Measurements from ENCODE around the gene TTLL7.
A peak's percentile ranks its signal among the peaks of the same experiment; 100 is the strongest.

Gene TTLL7

GRCh38 chr1:83846138-83846537 lies 152.8 kb downstream of the TTLL7 start:
- DNase-seq (ENCODE audit: low read depth), result no peak
- H3K4me3 ChIP-seq (ENCODE audit: control insufficient read depth, low read depth, low read length), result no peak overlapping the region
- TF ChIP-seq CTCF (conservative IDR thresholded peaks at IDR 0.05; ENCODE audit: control insufficient read depth, insufficient read depth, low read depth, low read length), result no peak

- no peak overlapping the region for H3K4me3 ChIP-seq (ENCODE audit: control insufficient read depth, low read depth, low read length)
Observed at GRCh38 chr1:83845437-83846071, 153.4 kb downstream of the TTLL7 start.

GRCh38 chr1:83844546-83844945 lies 154.4 kb downstream of the TTLL7 start:
- TF ChIP-seq CTCF (conservative IDR thresholded peaks at IDR 0.05; ENCODE audit: control insufficient read depth, insufficient read depth, low read depth, low read length), result no peak
- no peak for DNase-seq (ENCODE audit: low read depth)
- no peak overlapping the region for H3K4me3 ChIP-seq (ENCODE audit: control insufficient read depth, low read depth, low read length)

More at GRCh38 chr1:83845437-83846071, 153.4 kb downstream of the TTLL7 start:
- DNase-seq (ENCODE audit: low read depth), result peak; percentile 65
- no peak for TF ChIP-seq CTCF (conservative IDR thresholded peaks at IDR 0.05; ENCODE audit: control insufficient read depth, insufficient read depth, low read depth, low read length)

GRCh38 chr1:83839566-83840173 lies 159.3 kb downstream of the TTLL7 start:
- no peak for TF ChIP-seq CTCF (conservative IDR thresholded peaks at IDR 0.05; ENCODE audit: control insufficient read depth, insufficient read depth, low read depth, low read length)

GRCh38 chr1:83838573-83838972 lies 160.4 kb downstream of the TTLL7 start:
- TF ChIP-seq CTCF (conservative IDR thresholded peaks at IDR 0.05; ENCODE audit: control insufficient read depth, insufficient read depth, low read depth, low read length), result no peak
- no peak overlapping the region for H3K4me3 ChIP-seq (ENCODE audit: control insufficient read depth, low read depth, low read length)
- no peak for DNase-seq (ENCODE audit: low read depth)

More at GRCh38 chr1:83839566-83840173, 159.3 kb downstream of the TTLL7 start:
- H3K4me3 ChIP-seq (ENCODE audit: control insufficient read depth, low read depth, low read length), result no peak overlapping the region
- peak; percentile 68 for DNase-seq (ENCODE audit: low read depth)

- TF ChIP-seq CTCF (conservative IDR thresholded peaks at IDR 0.05; ENCODE audit: control insufficient read depth, insufficient read depth, low read depth, low read length), result no peak
- no peak for DNase-seq (ENCODE audit: low read depth)
Observed at GRCh38 chr1:83836543-83836942, 162.4 kb downstream of the TTLL7 start.

More at GRCh38 chr1:83836543-83836942, 162.4 kb downstream of the TTLL7 start:
- no peak overlapping the region for H3K4me3 ChIP-seq (ENCODE audit: control insufficient read depth, low read depth, low read length)
